ENCODE data around the gene PHAF1. TPM values are rescaled to one million over a fixed set of nuclear protein-coding genes. Genes with fewer than 3 reads are reported as not detected.

PHAF1 gene
- total and polyA plus RNA-seq, 2 of the 13 experiments (the other 11 are each of a cell fraction or from before 2014, with no cell fraction given), result 48.3 to 174 TPM

DNA sequence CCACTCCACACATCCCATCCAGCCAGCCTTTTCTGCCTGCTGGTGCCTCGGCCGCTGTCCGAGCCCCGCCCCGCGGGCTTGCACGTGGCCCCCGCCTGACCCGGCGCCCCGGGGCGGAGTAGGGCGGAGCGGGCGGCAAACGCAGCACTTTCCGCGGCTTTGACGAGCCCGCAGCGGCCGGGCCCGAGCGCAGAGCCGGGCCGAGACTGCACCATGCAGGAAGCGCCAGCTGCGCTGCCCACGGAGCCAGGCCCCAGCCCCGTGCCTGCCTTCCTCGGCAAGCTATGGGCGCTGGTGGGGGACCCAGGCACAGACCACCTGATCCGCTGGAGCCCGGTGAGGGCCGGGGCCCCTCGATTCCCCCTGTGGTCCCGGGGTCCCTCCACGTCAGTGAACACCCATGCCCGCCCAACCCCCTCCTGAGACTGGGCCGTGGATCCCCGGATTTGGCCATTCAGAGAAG is 54.9 kb downstream of the PHAF1 start, which contains the start of gene HSF4 (continued):
- TF ChIP-seq, protein P1, sequence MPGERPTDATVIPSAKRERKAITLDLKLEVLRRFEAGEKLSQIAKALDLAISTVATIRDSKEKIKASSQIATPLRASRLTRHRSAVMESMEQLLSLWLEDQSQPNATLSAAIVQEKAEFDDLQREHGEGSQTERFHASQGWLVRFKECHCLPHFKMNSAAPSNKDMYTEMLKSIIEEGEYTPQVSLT (CRISPR knock-in tag; IDR thresholded peaks at IDR 0.05; ENCODE audit: borderline replicate concordance, low read depth), result no peak
- TF ChIP-seq, protein P2, sequence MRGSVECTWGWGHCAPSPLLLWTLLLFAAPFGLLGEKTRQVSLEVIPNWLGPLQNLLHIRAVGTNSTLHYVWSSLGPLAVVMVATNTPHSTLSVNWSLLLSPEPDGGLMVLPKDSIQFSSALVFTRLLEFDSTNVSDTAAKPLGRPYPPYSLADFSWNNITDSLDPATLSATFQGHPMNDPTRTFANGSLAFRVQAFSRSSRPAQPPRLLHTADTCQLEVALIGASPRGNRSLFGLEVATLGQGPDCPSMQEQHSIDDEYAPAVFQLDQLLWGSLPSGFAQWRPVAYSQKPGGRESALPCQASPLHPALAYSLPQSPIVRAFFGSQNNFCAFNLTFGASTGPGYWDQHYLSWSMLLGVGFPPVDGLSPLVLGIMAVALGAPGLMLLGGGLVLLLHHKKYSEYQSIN (CRISPR knock-in tag; IDR thresholded peaks at IDR 0.05; ENCODE audit: borderline replicate concordance), result no peak
- TF ChIP-seq, protein P3, sequence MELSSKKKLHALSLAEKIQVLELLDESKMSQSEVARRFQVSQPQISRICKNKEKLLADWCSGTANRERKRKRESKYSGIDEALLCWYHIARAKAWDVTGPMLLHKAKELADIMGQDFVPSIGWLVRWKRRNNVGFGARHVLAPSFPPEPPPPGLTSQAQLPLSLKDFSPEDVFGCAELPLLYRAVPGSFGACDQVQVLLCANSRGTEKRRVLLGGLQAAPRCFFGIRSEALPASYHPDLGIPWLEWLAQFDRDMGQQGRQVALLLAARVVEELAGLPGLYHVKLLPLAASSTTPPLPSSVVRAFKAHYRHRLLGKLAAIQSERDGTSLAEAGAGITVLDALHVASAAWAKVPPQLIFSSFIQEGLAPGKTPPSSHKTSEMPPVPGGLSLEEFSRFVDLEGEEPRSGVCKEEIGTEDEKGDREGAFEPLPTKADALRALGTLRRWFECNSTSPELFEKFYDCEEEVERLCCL (CRISPR knock-in tag; IDR thresholded peaks at IDR 0.05; ENCODE audit: borderline replicate concordance), result no peak
- peak; percentile 97 for TF ChIP-seq AKAP8 (CRISPR knock-in tag; IDR thresholded peaks at IDR 0.05)
- TF ChIP-seq EED (CRISPR knock-in tag; IDR thresholded peaks at IDR 0.05), result no peak; the same call in 1 of the 2 replicates
- TF ChIP-seq SNRNP70 (IDR thresholded peaks at IDR 0.05; ENCODE audit: low read depth, low read length), result no peak
- TF ChIP-seq CBFB (CRISPR knock-in tag; IDR thresholded peaks at IDR 0.05), result peak; percentile 74; the same call in 1 of the 2 replicates
- no peak for TF ChIP-seq RBM39 (IDR thresholded peaks at IDR 0.05; ENCODE audit: low read depth, low read length, poor library complexity, severe bottlenecking)
- TF ChIP-seq ZFP82 (CRISPR knock-in tag; IDR thresholded peaks at IDR 0.05; ENCODE audit: borderline replicate concordance), result peak; percentile 62; the same call in 1 of the 2 replicates
- TF ChIP-seq, protein P4, sequence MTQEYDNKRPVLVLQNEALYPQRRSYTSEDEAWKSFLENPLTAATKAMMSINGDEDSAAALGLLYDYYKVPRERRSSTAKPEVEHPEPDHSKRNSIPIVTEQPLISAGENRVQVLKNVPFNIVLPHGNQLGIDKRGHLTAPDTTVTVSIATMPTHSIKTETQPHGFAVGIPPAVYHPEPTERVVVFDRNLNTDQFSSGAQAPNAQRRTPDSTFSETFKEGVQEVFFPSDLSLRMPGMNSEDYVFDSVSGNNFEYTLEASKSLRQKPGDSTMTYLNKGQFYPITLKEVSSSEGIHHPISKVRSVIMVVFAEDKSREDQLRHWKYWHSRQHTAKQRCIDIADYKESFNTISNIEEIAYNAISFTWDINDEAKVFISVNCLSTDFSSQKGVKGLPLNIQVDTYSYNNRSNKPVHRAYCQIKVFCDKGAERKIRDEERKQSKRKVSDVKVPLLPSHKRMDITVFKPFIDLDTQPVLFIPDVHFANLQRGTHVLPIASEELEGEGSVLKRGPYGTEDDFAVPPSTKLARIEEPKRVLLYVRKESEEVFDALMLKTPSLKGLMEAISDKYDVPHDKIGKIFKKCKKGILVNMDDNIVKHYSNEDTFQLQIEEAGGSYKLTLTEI (CRISPR knock-in tag; conservative IDR thresholded peaks at IDR 0.05), result no peak
- TF ChIP-seq, protein P5, sequence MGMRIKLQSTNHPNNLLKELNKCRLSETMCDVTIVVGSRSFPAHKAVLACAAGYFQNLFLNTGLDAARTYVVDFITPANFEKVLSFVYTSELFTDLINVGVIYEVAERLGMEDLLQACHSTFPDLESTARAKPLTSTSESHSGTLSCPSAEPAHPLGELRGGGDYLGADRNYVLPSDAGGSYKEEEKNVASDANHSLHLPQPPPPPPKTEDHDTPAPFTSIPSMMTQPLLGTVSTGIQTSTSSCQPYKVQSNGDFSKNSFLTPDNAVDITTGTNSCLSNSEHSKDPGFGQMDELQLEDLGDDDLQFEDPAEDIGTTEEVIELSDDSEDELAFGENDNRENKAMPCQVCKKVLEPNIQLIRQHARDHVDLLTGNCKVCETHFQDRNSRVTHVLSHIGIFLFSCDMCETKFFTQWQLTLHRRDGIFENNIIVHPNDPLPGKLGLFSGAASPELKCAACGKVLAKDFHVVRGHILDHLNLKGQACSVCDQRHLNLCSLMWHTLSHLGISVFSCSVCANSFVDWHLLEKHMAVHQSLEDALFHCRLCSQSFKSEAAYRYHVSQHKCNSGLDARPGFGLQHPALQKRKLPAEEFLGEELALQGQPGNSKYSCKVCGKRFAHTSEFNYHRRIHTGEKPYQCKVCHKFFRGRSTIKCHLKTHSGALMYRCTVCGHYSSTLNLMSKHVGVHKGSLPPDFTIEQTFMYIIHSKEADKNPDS (CRISPR knock-in tag; IDR thresholded peaks at IDR 0.05), result no peak
- TF ChIP-seq TCF7 (IDR thresholded peaks at IDR 0.05; ENCODE audit: low read depth), result peak; percentile 64; the same call in 1 of the 2 replicates
- no peak for TF ChIP-seq MLLT10 (CRISPR knock-in tag; IDR thresholded peaks at IDR 0.05)
- TF ChIP-seq ZNF136 (CRISPR knock-in tag; IDR thresholded peaks at IDR 0.05; ENCODE audit: low read depth), result 0 out of 2 replicates have a peak, but pooled peaks have one; percentile 67
- no peak for TF ChIP-seq ZNF510 (CRISPR knock-in tag; IDR thresholded peaks at IDR 0.05; ENCODE audit: low read depth)
- TF ChIP-seq RNF2 (conservative IDR thresholded peaks at IDR 0.05; ENCODE audit: low read depth), result peak; percentile 75
- TF ChIP-seq HMG20A (CRISPR knock-in tag; IDR thresholded peaks at IDR 0.05; ENCODE audit: borderline replicate concordance), result peak; percentile 66; the same call in 1 of the 2 replicates
- TF ChIP-seq, protein P6, sequence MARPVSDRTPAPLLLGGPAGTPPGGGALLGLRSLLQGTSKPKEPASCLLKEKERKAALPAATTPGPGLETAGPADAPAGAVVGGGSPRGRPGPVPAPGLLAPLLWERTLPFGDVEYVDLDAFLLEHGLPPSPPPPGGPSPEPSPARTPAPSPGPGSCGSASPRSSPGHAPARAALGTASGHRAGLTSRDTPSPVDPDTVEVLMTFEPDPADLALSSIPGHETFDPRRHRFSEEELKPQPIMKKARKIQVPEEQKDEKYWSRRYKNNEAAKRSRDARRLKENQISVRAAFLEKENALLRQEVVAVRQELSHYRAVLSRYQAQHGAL (CRISPR knock-in tag; IDR thresholded peaks at IDR 0.05; ENCODE audit: not compliant biosample characterization), result peak; percentile 91
- peak; percentile 94 for TF ChIP-seq ETV6 (CRISPR knock-in tag; conservative IDR thresholded peaks at IDR 0.05)
- TF ChIP-seq, protein P7, sequence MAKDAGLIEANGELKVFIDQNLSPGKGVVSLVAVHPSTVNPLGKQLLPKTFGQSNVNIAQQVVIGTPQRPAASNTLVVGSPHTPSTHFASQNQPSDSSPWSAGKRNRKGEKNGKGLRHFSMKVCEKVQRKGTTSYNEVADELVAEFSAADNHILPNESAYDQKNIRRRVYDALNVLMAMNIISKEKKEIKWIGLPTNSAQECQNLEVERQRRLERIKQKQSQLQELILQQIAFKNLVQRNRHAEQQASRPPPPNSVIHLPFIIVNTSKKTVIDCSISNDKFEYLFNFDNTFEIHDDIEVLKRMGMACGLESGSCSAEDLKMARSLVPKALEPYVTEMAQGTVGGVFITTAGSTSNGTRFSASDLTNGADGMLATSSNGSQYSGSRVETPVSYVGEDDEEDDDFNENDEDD (CRISPR knock-in tag; IDR thresholded peaks at IDR 0.05; ENCODE audit: borderline replicate concordance), result peak; percentile 96
- TF ChIP-seq SIN3B (IDR thresholded peaks at IDR 0.05; ENCODE audit: low read length), result no peak

Measured in HepG2 (cell line).